Liver (tissue), 9 donors: ENCODE results near the gene SRD5A1. TPM values are rescaled to one million over a fixed set of nuclear protein-coding genes. Genes with fewer than 3 reads are reported as not detected.

ENCODE experiments used
- DNase-seq: peaks from one replicate; pipeline ENCODE4 v3.0.0-alpha.2; 2017; ENCODE audit warnings: low spot score
- H3K27ac ChIP-seq, 2 donors: one replicate each; pipeline ENCODE4 v1.7.0; 2013; ENCODE audit warnings: inconsistent platforms in 2 of 2, low read length in 2 of 2, control low read depth in 1 of 2, low read depth in 1 of 2, mild to moderate bottlenecking in 1 of 2
- H3K27me3 ChIP-seq, 4 donors: one replicate each; pipeline versions ENCODE4 v1.6.1 to v1.7.0; 2013; ENCODE audit warnings: low read length in 3 of 4, inconsistent platforms in 1 of 4, mild to moderate bottlenecking in 1 of 4, moderate library complexity in 1 of 4; ENCODE audit not compliant: control insufficient read depth in 4 of 4, insufficient read depth in 4 of 4
- H3K36me3 ChIP-seq, 4 donors: one replicate each; pipeline versions ENCODE4 v1.6.1 to v1.7.0; 2013; ENCODE audit warnings: low read length in 3 of 4, mild to moderate bottlenecking in 3 of 4, low read depth in 1 of 4, moderate library complexity in 1 of 4; ENCODE audit not compliant: control insufficient read depth in 4 of 4, insufficient read depth in 3 of 4
- H3K4me1 ChIP-seq, 4 donors: one replicate each; pipeline versions ENCODE4 v1.6.1 to v1.7.0; 2013; ENCODE audit warnings: low read length in 3 of 4, mild to moderate bottlenecking in 3 of 4, moderate library complexity in 1 of 4; ENCODE audit not compliant: control insufficient read depth in 4 of 4, insufficient read depth in 4 of 4
- H3K4me3 ChIP-seq, 3 donors: one replicate each; pipeline versions ENCODE4 v1.6.1 to v1.7.0; 2013; ENCODE audit warnings: low read length in 3 of 3, control low read depth in 1 of 3, low read depth in 1 of 3, mild to moderate bottlenecking in 1 of 3
- H3K9ac ChIP-seq, 2 donors: one replicate each; pipeline ENCODE4 v1.7.0; 2013; ENCODE audit warnings: low read length in 2 of 2, mild to moderate bottlenecking in 2 of 2, moderate library complexity in 2 of 2, control low read depth in 1 of 2, low read depth in 1 of 2
- H3K9me3 ChIP-seq, 4 donors: one replicate each; pipeline versions ENCODE4 v1.6.1 to v1.7.0; 2013; ENCODE audit warnings: low read length in 3 of 4; ENCODE audit not compliant: control insufficient read depth in 4 of 4
- EGR1 ChIP-seq, 2 donors: IDR thresholded peaks; 2 replicates each; pipeline ENCODE4 v1.6.1; 2016 to 2018; ENCODE audit warnings: antibody characterized with exemption in 2 of 2, low read depth in 2 of 2
- FOXA2 ChIP-seq: IDR thresholded peaks from 2 replicates; pipeline ENCODE4 v1.6.1; 2016; ENCODE audit warnings: antibody characterized with exemption
- JUND ChIP-seq, 2 donors: IDR thresholded peaks; 2 replicates each; pipeline ENCODE4 v1.6.1; 2016; ENCODE audit warnings: antibody characterized with exemption in 2 of 2
- NR2F2 ChIP-seq: IDR thresholded peaks from 2 replicates; pipeline ENCODE4 v1.6.1; 2016; ENCODE audit warnings: antibody characterized with exemption
- RAD21 ChIP-seq, 2 donors: IDR thresholded peaks; 2 replicates each; pipeline ENCODE4 v1.6.1; 2016; ENCODE audit warnings: antibody characterized with exemption in 2 of 2, mild to moderate bottlenecking in 2 of 2
- RXRA ChIP-seq, 2 donors: IDR thresholded peaks; 2 replicates each; pipeline ENCODE4 v1.6.1; 2017 to 2018; ENCODE audit warnings: antibody characterized with exemption in 2 of 2, mild to moderate bottlenecking in 1 of 2
- SP1 ChIP-seq: IDR thresholded peaks from 2 replicates; pipeline ENCODE4 v1.6.1; 2018; ENCODE audit warnings: antibody characterized with exemption, mild to moderate bottlenecking
- TAF1 ChIP-seq: conservative IDR thresholded peaks from 2 replicates; pipeline ENCODE4 v1.6.1; 2016; ENCODE audit warnings: antibody characterized with exemption, mild to moderate bottlenecking
- YY1 ChIP-seq: IDR thresholded peaks from 2 replicates; pipeline ENCODE4 v1.6.1; 2016; ENCODE audit warnings: antibody characterized with exemption, mild to moderate bottlenecking
- WGBS: extraction: QIAGEN DNeasy Blood & Tissue Kit; methylation state at CpG from one replicate; pipeline ENCODE4 v1.1.7; 2013; 5-methylcytosine and 5-hydroxymethylcytosine counted together
- polyA plus RNA-seq, 2 donors: library from polyadenylated mRNA; stranded (reverse) in 1 of 2; unstranded in 1 of 2; fragments of 200-250 nt in 1 of 2; fragments of >200 nt in 1 of 2; fragmentation: Nextera tagmentation in 1 of 2; extraction: Ambion mirVana in 1 of 2; gene quantifications; one replicate each; pipeline versions ENCODE4 v1.2.1 to v1.2.3, GENCODE V29; 2013 to 2015
- total RNA-seq, 2 donors: library from RNA; depleted of rRNA; stranded (reverse); fragments of >200 nt; gene quantifications; one replicate each; pipeline ENCODE4 v1.2.3, GENCODE V29; 2014
- TF ChIP-seq, protein P1 (sequence below): IDR thresholded peaks from 2 replicates; pipeline ENCODE4 v1.6.1; 2016; ENCODE audit warnings: antibody characterized with exemption, mild to moderate bottlenecking
- TF ChIP-seq, protein P2 (sequence below): IDR thresholded peaks from 2 replicates; pipeline ENCODE4 v1.6.1; 2016; ENCODE audit warnings: antibody characterized with exemption
- TF ChIP-seq, protein P3 (sequence below): IDR thresholded peaks from 2 replicates; pipeline ENCODE4 v1.6.1; 2016; ENCODE audit warnings: antibody characterized with exemption
- TF ChIP-seq, protein P4 (sequence below): IDR thresholded peaks from 2 replicates; pipeline ENCODE4 v1.6.1; 2016; ENCODE audit warnings: antibody characterized with exemption
- TF ChIP-seq, protein P5 (sequence below): fragments of 150-350 bp; IDR thresholded peaks from 2 replicates; pipeline ENCODE4 v1.5.1; 2017; ENCODE audit warnings: improper control_type of control experiment, low read depth, low read length; ENCODE audit not compliant: missing input control
- donor health status: healthy.
- donor health status: healthy.
- donor health status: healthy.
- donor health status: healthy.
- donor health status: healthy.

The SRD5A1 gene
- total and polyA plus RNA-seq, 4 donors, result 6.3 to 87.0 (median 47.7) TPM

DNA sequence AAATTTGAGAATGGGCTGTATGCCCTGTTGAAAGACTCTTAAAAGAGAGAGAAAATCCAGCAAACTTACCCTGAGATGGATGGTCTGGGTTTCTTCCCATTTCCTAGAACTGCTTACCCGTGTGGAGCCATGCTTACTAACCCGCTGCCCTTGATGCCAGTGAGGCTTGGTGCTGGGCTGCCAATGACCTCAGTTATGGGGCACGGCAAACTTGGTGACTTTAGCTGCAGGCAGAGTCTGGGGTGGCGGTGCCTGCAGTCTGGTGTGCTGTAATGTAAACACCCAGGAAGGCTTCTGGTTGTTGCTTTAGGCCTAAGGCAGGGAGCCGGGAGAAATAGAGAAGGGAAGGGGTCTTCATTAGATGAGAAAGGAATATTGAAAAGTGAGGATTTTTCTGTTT is 72.7 kb downstream of the SRD5A1 start (continued):
- TF ChIP-seq, protein P1, sequence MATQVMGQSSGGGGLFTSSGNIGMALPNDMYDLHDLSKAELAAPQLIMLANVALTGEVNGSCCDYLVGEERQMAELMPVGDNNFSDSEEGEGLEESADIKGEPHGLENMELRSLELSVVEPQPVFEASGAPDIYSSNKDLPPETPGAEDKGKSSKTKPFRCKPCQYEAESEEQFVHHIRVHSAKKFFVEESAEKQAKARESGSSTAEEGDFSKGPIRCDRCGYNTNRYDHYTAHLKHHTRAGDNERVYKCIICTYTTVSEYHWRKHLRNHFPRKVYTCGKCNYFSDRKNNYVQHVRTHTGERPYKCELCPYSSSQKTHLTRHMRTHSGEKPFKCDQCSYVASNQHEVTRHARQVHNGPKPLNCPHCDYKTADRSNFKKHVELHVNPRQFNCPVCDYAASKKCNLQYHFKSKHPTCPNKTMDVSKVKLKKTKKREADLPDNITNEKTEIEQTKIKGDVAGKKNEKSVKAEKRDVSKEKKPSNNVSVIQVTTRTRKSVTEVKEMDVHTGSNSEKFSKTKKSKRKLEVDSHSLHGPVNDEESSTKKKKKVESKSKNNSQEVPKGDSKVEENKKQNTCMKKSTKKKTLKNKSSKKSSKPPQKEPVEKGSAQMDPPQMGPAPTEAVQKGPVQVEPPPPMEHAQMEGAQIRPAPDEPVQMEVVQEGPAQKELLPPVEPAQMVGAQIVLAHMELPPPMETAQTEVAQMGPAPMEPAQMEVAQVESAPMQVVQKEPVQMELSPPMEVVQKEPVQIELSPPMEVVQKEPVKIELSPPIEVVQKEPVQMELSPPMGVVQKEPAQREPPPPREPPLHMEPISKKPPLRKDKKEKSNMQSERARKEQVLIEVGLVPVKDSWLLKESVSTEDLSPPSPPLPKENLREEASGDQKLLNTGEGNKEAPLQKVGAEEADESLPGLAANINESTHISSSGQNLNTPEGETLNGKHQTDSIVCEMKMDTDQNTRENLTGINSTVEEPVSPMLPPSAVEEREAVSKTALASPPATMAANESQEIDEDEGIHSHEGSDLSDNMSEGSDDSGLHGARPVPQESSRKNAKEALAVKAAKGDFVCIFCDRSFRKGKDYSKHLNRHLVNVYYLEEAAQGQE, result no peak
- TF ChIP-seq, protein P2, sequence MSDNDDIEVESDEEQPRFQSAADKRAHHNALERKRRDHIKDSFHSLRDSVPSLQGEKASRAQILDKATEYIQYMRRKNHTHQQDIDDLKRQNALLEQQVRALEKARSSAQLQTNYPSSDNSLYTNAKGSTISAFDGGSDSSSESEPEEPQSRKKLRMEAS, result no peak
- TF ChIP-seq TAF1 (no peak), RAD21 (IDR thresholded peaks at IDR 0.05) (no peak), RXRA (IDR thresholded peaks at IDR 0.05) (no peak), SP1 (no peak), YY1 (no peak)
- TF ChIP-seq, protein P3, sequence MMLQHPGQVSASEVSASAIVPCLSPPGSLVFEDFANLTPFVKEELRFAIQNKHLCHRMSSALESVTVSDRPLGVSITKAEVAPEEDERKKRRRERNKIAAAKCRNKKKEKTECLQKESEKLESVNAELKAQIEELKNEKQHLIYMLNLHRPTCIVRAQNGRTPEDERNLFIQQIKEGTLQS, result no peak

DNA sequence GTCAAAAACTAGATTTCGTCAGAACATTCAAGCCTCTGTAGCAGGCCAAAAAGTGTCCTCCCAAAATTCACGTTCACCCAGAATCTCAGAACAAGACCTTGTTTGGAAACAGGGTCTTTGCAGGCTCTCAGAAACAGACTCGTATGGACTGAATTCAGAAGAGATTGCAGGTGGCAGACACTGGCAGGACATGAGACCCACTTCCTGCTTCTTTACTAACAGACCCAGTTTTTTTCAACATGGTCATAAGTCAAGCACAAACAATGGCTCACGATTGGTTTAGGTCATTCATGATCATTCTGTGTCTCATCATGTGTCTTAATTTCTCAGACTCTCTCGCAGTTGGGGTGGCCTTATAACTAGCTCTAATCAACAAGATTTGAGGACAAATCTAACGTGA is 74.6 kb downstream of the SRD5A1 start:
- Histone ChIP-seq H3K9me3 (no peaks in the 10 kb centered on the region), H3K36me3 (no peaks in the 10 kb centered on the region), H3K4me3 (no peak overlapping the region), H3K27me3 (no peaks in the 10 kb centered on the region), H3K27ac (no peak overlapping the region), H3K4me1 (peaks cover 0 to 8% (median under 1%) of the 10 kb centered on the region in 4 donors), H3K9ac (no peak overlapping the region)
- WGBS, result 85% methylated on average over 6 of the region's 6 CpGs
- DNase-seq, result no peak
- TF ChIP-seq, protein P4, sequence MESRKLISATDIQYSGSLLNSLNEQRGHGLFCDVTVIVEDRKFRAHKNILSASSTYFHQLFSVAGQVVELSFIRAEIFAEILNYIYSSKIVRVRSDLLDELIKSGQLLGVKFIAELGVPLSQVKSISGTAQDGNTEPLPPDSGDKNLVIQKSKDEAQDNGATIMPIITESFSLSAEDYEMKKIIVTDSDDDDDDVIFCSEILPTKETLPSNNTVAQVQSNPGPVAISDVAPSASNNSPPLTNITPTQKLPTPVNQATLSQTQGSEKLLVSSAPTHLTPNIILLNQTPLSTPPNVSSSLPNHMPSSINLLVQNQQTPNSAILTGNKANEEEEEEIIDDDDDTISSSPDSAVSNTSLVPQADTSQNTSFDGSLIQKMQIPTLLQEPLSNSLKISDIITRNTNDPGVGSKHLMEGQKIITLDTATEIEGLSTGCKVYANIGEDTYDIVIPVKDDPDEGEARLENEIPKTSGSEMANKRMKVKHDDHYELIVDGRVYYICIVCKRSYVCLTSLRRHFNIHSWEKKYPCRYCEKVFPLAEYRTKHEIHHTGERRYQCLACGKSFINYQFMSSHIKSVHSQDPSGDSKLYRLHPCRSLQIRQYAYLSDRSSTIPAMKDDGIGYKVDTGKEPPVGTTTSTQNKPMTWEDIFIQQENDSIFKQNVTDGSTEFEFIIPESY, result no peak
- TF ChIP-seq RXRA (IDR thresholded peaks at IDR 0.05), result no peak

DNA sequence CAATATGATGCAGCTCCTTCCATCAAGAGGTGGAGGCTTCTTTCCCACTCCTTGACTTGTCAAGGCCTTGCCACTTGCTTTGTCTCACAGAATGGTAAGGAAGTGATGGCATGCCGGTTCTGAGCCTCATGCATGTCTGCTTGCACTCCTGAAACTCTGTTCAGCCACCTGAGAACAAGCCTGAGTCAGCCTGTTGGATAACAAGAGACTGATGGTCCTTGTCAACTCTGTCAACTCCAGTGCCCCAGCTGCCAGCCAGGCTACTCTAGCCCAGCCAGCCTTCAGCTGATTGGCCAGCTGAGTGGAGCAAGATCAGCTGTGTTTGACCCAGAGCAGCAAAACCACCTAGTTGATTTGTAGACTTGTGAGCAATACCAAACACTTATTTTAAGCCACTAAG is 75.6 kb downstream of the SRD5A1 start:
- TF ChIP-seq, protein P5, sequence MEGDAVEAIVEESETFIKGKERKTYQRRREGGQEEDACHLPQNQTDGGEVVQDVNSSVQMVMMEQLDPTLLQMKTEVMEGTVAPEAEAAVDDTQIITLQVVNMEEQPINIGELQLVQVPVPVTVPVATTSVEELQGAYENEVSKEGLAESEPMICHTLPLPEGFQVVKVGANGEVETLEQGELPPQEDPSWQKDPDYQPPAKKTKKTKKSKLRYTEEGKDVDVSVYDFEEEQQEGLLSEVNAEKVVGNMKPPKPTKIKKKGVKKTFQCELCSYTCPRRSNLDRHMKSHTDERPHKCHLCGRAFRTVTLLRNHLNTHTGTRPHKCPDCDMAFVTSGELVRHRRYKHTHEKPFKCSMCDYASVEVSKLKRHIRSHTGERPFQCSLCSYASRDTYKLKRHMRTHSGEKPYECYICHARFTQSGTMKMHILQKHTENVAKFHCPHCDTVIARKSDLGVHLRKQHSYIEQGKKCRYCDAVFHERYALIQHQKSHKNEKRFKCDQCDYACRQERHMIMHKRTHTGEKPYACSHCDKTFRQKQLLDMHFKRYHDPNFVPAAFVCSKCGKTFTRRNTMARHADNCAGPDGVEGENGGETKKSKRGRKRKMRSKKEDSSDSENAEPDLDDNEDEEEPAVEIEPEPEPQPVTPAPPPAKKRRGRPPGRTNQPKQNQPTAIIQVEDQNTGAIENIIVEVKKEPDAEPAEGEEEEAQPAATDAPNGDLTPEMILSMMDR, result no peak
- TF ChIP-seq, protein P1, result no peak
- TF ChIP-seq NR2F2 (no peak), EGR1 (IDR thresholded peaks at IDR 0.05; ENCODE audit: low read depth in 2 of 2) (no peak), SP1 (no peak), RAD21 (IDR thresholded peaks at IDR 0.05) (no peak), JUND (IDR thresholded peaks at IDR 0.05) (no peak), FOXA2 (no peak)
- no peak for DNase-seq
- no peak overlapping the region for H3K9ac ChIP-seq

More for the DNA sequence above, 75.6 kb downstream of the SRD5A1 start:
- no peak overlapping the region for H3K4me3 ChIP-seq
- no peaks in the 10 kb centered on the region for H3K9me3 ChIP-seq
- H3K36me3 ChIP-seq, result no peaks in the 10 kb centered on the region
- no peak overlapping the region for H3K27ac ChIP-seq
- no peaks in the 10 kb centered on the region for H3K27me3 ChIP-seq
- H3K4me1 ChIP-seq, result peaks cover 0 to 8% (median under 1%) of the 10 kb centered on the region in 4 donors
- WGBS, result 83% methylated on average over 1 of the region's 1 CpG
